ENCODE data around the gene SOHLH1.

- TF ChIP-seq CTCF (IDR thresholded peaks at IDR 0.05; ENCODE audit: insufficient read depth, low read length) (no peak), POLR2AphosphoS5 (IDR thresholded peaks at IDR 0.05; ENCODE audit: low read depth) (no peak), REST (IDR thresholded peaks at IDR 0.05; ENCODE audit: insufficient replicate concordance, low read depth) (no peak), GABPA (IDR thresholded peaks at IDR 0.05; ENCODE audit: low read depth) (no peak), SPI1 (IDR thresholded peaks at IDR 0.05; ENCODE audit: borderline replicate concordance, low read depth) (no peak)
Measured at GRCh38 chr9:135694414-135694813, 4.9 kb downstream of the SOHLH1 start.
